HG03066 (cell line): ENCODE results near the gene GEMIN5.
A peak's percentile ranks its signal among the peaks of the same experiment; 100 is the strongest.
"Not testable (repeated sequence)": the region's sequence is repeated elsewhere in the genome, so short reads cannot be mapped to it uniquely, and the experiment has no call there.

Experiments
- ATAC-seq: cut with Tn5 transposase; IDR thresholded peaks from one replicate; pipeline ENCODE4 v1.9.1; 2021; ENCODE audit warnings: low read depth; ENCODE audit not compliant: unreplicated experiment

GEMIN5 gene

GRCh38 chr5:154943527-154943926, 5.5 kb upstream of the GEMIN5 start:
- no peak for ATAC-seq

- ATAC-seq, result peak; percentile 54
Observed at GRCh38 chr5:154940772-154941620, 3.0 kb upstream of the GEMIN5 start, which contains the start of gene MRPL22. MRPL22 (plus strand) TSS chr5:154941073; CDS start chr5:154941111, 38 bp downstream.

GRCh38 chr5:154940375-154940771, 2.4 kb upstream of the GEMIN5 start:
- no peak for ATAC-seq

GRCh38 chr5:154939387-154939786, 1.4 kb upstream of the GEMIN5 start:
- not testable (repeated sequence) for ATAC-seq

GRCh38 chr5:154937186-154937717, 759 bp downstream of the GEMIN5 start:
- no peak for ATAC-seq

- ATAC-seq, result no peak
Observed at GRCh38 chr5:154934881-154935280, 3.1 kb downstream of the GEMIN5 start.

GRCh38 chr5:154933537-154933936, 4.5 kb downstream of the GEMIN5 start:
- no peak for ATAC-seq

- no peak for ATAC-seq
Observed at GRCh38 chr5:154923441-154924430, 14.3 kb downstream of the GEMIN5 start.

- no peak for ATAC-seq
Observed at GRCh38 chr5:154917757-154918156, 20.3 kb downstream of the GEMIN5 start.

- ATAC-seq, result no peak
Observed at GRCh38 chr5:154916874-154917273, 21.1 kb downstream of the GEMIN5 start.

GRCh38 chr5:154905601-154906000, 32.4 kb downstream of the GEMIN5 start:
- not testable (repeated sequence) for ATAC-seq

- ATAC-seq, result no peak
Observed at GRCh38 chr5:154901913-154902312, 36.1 kb downstream of the GEMIN5 start.

- ATAC-seq, result no peak
Observed at GRCh38 chr5:154901276-154901675, 36.7 kb downstream of the GEMIN5 start.

GRCh38 chr5:154900066-154900465, 37.9 kb downstream of the GEMIN5 start:
- no peak for ATAC-seq

GRCh38 chr5:154899151-154899816, 38.7 kb downstream of the GEMIN5 start:
- no peak for ATAC-seq

- no peak for ATAC-seq
Observed at GRCh38 chr5:154898210-154898609, 39.8 kb downstream of the GEMIN5 start.

GRCh38 chr5:154896562-154897165, 41.3 kb downstream of the GEMIN5 start:
- no peak for ATAC-seq

- ATAC-seq, result no peak
Observed at GRCh38 chr5:154895606-154896561, 42.1 kb downstream of the GEMIN5 start.

- ATAC-seq, result no peak
Observed at GRCh38 chr5:154893381-154893780, 44.6 kb downstream of the GEMIN5 start.
